Right renal pelvis (tissue), 4 donors: Measurements from ENCODE around the gene FEM1A. TPM values are rescaled to one million over a fixed set of nuclear protein-coding genes. Genes with fewer than 3 reads are reported as not detected.
"Not testable (repeated sequence)": the region's sequence is repeated elsewhere in the genome, so short reads cannot be mapped to it uniquely, and the experiment has no call there.

Source experiments
- DNase-seq, 4 donors: peaks; one replicate each; pipeline ENCODE4 v3.0.0-alpha.2; 2013; ENCODE audit warnings: low read depth in 4 of 4, low spot score in 3 of 4, missing footprints in 1 of 4
- polyA plus RNA-seq, 4 donors: library from polyadenylated mRNA; unstranded; fragments of 120-200 nt; gene quantifications; one replicate each; pipeline ENCODE4 v1.2.1, GENCODE V29; 2013; ENCODE audit not compliant: insufficient read length in 4 of 4

Gene FEM1A
- polyA plus RNA-seq, 4 donors: 1.4 to 2.1 (median 1.7) TPM

- DNase-seq: no peak
Measured at GRCh38 chr19:4773047-4773640, 18.4 kb upstream of the FEM1A start.

- DNase-seq: no peak
Measured at GRCh38 chr19:4774136-4774535, 17.4 kb upstream of the FEM1A start.

GRCh38 chr19:4775627-4776152 is 15.8 kb upstream of the FEM1A start:
- no peak for DNase-seq

GRCh38 chr19:4776436-4777211 is 14.9 kb upstream of the FEM1A start:
- no peak for DNase-seq

GRCh38 chr19:4778124-4778523 is 13.4 kb upstream of the FEM1A start:
- DNase-seq: not testable (repeated sequence)

GRCh38 chr19:4780860-4781259 is 10.7 kb upstream of the FEM1A start:
- DNase-seq: no peak

GRCh38 chr19:4781801-4782200 is 9.7 kb upstream of the FEM1A start:
- no peak for DNase-seq

- DNase-seq: not testable (repeated sequence)
Measured at GRCh38 chr19:4786412-4787016, 5.0 kb upstream of the FEM1A start.

- not testable (repeated sequence) for DNase-seq
Measured at GRCh38 chr19:4792019-4792865, 708 bp downstream of the FEM1A start.

- DNase-seq: not testable (repeated sequence)
Measured at GRCh38 chr19:4792866-4793195, 1.3 kb downstream of the FEM1A start.

- not testable (repeated sequence) for DNase-seq
Measured at GRCh38 chr19:4793278-4793677, 1.7 kb downstream of the FEM1A start.

GRCh38 chr19:4794971-4795370 is 3.4 kb downstream of the FEM1A start:
- DNase-seq: no peak

- DNase-seq: no peak
Measured at GRCh38 chr19:4795400-4795799, 3.9 kb downstream of the FEM1A start.

- DNase-seq: no peak
Measured at GRCh38 chr19:4800591-4801081, 9.1 kb downstream of the FEM1A start.

- no peak for DNase-seq
Measured at GRCh38 chr19:4801085-4801619, 9.6 kb downstream of the FEM1A start.

GRCh38 chr19:4802711-4803110 is 11.2 kb downstream of the FEM1A start:
- DNase-seq: no peak

- no peak for DNase-seq
Measured at GRCh38 chr19:4803736-4804695, 12.5 kb downstream of the FEM1A start.

GRCh38 chr19:4805140-4805539 is 13.6 kb downstream of the FEM1A start:
- DNase-seq: not testable (repeated sequence)

- DNase-seq: no peak
Measured at GRCh38 chr19:4806384-4806783, 14.8 kb downstream of the FEM1A start.
